GM18505 (cell line): ENCODE results near the gene CASZ1.

Source experiments
- ATAC-seq: cut with Tn5 transposase; IDR thresholded peaks from one replicate; pipeline ENCODE4 v1.9.1; 2021; ENCODE audit not compliant: unreplicated experiment
- POLR2A ChIP-seq: IDR thresholded peaks from 4 replicates; pipeline ENCODE4 v1.6.1; 2011; ENCODE audit warnings: borderline replicate concordance; ENCODE audit not compliant: insufficient read depth, insufficient read length; ENCODE audit errors: extremely low read depth

The CASZ1 gene

DNA sequence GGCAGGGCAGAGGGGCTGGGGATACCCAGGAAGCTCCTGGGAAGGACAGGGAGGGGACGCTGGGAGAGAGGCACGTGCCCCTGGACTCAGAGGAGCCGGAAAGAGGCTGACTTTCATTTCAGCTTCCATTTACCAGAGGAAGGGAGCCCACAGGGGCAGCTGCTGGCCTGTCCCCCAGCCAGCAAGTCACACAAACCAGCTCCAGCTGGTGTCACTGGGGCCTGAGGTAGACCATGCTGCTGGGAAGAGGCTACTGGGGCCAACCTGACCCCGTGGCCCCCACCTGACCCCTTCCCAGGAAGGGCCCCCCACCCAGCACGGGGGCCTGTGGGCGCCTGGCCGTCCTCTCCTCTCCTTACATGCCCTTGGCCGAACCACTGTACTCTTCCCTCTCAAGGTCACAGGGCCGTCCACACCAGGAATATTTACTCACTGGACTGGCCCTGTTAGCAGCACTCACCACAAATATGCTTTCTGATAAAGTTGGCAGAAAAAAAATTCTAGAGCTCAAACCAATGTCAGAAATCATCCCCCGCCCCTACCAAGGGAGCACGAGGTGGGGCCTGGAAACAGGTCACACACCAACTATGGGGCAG is 110.5 kb downstream of the CASZ1 start:
- no peak for TF ChIP-seq POLR2A
- no peak for ATAC-seq

DNA sequence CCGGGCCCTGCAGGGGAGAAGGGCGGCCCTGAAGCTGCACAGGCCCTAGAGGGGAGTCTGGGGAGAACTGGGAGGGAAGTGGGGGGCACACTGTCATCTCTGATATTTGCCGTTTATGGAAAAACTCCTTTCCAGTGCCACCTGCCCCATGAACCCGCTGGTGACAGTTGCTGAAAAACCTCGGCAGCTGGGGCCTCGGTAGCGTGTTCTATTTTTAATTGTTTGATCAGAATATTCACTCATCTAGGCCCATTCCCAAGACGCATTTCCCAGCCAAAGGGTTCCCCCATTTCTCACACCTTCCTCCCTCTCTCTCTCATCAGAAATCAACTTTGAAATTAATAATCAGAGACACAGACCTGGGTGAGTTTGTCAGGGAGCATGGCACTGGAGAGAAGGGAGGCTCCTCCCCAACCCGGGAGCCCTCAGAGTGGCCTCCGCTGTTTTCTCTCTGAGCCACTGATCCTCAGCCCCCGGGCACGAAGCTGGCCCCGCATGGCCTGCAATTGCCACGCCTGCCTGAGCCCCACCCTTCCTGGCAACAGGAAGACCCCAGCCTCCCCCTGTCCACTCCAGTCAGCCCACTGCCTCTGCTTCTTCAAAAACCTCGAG is 111.1 kb downstream of the CASZ1 start:
- no peak for ATAC-seq
- TF ChIP-seq POLR2A = no peak

DNA sequence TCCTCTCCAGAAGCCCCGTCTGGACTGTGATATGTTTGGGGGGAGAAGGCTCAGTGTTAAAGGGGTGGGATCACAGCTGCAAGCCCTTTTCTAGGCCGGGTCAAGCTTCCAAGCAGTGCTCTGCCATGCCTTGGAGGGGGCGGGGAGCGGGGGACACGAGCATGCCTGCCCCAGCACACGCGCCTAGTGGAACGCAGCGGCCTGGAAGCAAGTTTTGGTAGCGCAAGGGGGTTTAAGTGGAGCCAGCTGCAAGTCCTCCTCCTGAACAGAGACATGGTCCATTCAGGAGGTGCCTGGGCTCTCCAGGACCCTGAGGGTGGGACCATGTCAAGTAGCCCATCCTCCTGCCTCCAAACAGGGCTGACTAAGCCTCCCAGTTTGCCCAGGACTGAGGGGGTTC is 112.2 kb downstream of the CASZ1 start:
- no peak for ATAC-seq
- no peak for TF ChIP-seq POLR2A

DNA sequence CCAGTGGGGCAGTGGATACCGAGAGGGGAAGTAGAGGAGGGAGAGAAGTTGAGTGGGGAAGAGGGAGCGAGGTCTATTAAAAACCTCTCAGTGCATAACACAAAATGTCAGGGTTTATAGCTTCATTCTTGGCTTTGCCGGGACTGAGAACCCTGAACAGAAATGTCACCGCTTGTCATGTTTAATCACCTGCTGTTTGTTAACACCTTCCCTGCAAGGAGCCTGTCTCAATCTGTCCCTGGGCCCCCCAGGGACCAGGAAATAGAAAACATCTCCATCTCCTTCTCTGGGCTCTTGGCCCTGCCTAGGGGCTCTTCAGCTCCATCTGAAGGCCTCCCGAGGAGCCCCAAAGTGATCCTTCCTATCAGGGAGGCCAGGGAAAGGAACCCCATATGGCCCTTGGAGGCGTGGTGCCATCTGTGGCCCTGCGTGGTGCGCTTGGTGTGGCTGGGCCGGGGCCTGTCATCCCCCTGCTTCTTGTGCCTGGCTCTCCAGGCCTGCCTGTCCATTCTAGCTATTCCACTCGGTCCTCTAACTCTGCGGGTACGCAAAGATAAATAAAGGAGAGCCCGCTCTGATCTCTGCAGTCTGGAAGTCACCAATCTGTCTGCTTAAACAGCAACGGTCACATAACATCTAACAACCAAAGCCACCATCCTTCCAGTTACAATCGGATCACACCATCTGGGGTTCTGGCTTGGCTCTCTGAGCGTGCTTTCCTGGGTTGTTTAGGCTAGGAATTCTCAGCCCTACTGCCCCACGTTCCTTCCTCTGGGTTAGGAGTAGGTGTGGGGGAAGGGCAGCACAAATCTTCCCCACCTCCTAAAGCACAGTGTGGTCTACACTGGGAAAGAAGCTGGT is 113.8 kb downstream of the CASZ1 start:
- ATAC-seq = no peak
- TF ChIP-seq POLR2A = no peak

DNA sequence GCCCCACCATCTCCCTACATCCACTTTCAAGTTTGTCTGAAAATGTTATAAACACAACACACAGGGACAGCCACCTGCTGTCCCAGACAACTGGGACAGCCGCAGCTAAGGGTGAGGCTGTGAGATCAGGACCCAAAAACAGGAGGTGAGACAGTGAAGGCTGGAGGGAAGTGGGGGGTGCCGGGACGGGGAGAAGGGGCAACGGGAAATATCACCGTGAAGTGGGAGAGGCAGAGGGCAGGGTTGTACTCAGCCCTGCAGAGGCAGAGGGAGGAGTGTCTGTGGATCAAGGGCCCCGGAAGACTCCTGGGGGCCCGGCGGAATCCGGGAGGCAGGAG is 114.4 kb downstream of the CASZ1 start:
- no peak for ATAC-seq
- TF ChIP-seq POLR2A = no peak

DNA sequence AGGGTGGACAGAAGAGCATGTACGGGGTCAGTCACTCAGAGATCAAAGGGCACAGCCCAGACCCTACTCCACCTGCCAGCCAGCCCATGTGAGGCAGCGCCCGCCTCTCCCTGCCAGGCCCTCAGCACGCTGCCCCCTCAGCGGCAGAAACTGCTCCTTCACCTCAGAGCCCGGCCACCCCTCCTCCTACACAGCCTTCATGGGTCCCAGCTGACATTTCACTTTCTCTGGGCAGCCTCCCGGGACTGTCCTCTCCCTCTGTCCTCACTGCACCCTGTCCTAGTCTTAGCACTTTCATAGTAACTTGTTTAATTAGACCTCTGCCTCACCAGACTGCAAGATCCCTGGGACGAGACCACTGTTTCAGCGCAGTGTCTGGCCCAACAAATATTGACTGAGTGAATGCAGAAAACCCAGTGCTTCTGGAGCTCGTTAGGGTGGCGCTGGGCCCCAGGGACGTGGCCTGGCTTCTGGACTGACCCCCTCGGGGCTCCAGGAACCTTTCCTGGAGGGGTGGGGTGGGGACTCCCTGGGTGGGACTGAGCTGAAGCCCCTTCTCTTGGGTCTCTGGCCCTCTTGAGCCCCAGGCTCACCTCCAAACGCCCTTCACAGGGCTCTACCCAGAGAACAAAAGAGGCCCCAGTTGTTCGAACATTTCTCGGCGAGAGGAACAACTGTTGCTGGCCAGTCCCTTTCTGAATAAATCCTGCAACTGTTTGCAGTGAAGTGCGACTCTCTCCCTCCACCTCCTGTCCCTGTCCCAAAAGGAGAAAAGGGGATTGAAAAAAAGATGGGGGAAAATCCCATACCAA is 114.9 kb downstream of the CASZ1 start:
- ATAC-seq = no peak
- no peak for TF ChIP-seq POLR2A

DNA sequence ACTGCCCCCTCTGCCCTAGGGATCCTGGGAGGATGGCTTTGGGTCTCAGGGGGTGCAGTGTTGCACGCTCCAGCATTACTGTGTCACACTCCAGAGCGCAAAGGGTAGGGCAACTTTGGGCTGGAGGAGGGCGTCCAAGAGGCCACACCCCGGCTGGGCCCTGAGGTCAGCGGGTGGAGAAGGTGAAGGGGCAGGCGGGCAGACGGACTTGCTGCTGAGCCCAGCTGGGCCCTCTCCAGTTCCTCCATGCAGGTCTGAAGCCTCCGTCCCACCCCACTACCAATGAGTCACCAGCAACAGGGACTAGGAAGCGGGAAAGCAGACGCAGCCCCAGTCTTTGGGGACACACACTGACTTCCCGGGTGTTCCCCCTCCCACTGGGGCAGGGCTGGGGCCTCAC is 116.0 kb downstream of the CASZ1 start:
- ATAC-seq = no peak
- no peak for TF ChIP-seq POLR2A

DNA sequence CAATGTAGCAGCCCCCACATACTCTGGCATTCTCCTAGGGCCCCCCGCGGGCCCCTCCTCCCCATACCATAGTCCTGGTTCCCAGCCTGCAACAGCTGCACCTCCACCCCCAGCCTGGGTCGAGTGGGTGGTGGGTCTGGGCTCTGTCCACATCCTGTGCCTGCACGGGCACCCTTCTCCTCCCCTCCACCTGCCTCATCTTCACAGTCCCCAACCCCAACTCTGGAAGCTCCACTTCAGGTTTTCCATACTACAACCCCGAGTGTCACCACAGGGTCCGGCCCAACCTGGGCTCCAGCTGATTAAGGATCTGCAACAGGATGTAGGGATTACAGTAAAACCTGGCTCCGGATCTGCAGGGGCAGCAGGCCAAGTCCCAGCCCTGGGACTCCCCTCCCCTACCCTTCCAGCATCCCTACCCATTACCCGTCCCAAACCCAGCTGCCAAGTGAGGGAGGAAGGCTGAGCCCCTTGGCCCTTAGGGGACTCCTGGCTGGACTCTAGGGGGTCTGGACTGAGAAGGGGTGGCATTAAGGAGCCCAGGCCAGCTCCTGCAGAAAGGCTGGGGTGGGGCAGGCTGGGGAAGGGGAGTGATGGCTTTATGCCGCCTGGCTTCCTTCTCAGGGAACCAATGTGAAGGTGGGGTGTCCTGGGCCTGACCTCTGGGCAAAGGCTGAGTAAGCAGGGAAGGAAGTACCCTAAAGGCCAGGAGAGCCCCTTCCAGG is 116.8 kb downstream of the CASZ1 start:
- no peak for ATAC-seq
- no peak for TF ChIP-seq POLR2A

DNA sequence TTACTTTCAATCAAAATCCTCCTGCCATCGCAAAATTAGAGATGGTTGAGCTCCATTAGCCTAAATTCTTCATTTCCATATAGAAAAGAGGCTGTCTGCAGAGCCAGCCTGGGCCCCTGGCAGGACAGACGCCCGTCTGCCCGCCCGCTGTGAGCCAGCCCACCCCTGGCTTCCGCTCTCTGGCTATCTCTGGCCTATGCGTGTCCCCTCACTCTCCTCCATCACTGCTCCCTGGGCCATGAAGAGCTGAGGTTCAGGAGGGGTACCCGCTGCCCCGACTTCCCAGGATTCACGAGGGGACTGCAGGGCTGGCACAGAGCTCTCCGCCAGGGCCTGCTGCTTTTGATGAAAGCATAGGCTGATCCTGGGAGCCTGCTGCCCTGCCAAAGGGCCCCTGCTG is 117.6 kb downstream of the CASZ1 start:
- ATAC-seq = no peak
- no peak for TF ChIP-seq POLR2A

DNA sequence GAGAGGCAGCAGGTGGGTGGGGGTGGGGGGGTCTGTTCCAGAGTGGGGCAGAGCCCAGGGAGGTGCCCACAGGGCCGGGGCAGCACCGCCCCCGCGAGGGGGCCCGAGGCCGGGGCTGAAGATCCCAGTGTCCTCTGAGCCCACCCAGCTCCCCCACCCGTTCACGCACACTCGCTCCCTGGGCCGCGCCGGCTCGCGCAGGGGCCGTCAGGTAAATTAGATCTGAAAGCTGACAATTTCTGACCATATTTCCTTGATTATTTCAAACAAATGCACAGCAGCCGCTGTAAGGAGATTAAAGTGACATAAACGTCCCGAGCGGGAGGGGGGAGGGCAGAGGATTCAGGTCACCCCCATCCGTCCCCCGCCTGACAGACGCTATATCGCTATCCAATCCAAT is 118.0 kb downstream of the CASZ1 start:
- ATAC-seq = no peak

DNA sequence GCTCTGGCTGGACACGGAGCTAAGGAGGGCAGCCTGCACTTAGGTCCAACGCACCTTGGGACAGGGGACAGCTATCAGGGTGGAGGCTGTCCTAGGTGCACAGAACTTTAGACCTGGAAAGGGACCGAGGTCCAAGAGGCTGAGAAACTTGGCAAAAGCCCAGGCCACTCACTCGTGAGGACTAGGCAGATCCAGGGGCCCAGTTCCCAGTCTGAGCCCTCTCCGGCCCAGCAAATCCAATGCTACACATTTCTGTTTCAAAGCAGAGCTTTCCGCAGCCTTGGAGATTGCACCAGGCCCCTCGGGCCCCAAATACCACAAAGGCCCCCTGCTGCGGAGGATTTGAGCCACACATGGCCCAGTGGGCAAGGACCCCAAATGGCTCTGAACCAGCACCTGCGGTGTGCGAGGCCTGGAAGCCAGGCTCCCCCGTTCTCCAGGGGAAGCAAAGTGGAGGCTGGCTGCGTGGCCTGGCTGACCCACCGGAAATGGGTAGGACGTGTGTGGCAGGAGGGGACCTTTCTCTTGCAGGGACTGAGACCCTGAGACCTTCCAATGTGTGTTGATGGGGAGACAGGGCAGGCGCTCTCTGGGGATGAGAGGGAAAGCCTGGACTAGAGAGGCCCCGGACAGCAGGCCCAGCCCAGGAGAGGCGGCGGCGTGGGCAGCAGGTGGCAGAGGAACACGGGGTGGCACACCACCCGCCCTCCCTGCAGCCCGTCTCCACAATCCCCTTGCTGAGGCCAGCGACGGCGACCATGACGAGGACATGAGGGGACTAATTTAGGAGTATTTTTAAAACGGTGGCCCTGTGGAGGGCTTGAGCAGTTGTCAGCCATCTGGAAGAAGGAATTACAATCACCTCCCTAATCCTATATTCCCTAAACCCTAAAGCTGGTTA is 118.7 kb downstream of the CASZ1 start:
- TF ChIP-seq POLR2A = no peak
- ATAC-seq = no peak

More for the DNA sequence above, 118.0 kb downstream of the CASZ1 start:
- no peak for TF ChIP-seq POLR2A

DNA sequence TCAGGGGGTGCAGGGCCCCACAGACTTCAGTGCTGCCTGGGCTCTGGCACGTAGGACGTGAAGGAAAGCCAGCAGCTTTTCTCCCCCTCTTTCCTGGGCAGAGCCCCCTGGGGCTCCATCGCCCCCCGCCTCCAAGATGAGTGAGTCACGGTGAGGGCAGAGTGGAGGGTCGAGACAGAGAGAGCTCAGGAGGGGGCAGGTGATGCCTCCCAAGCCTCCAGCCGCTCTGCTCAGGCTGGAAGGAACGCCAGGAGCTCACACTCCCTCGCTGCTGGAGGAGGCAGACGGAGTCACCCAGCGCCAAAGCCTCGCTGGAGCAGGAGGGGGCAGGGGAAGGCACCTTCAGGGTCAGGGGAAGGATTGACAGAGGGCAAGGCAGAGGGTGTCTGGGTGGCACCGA is 119.5 kb downstream of the CASZ1 start:
- TF ChIP-seq POLR2A = no peak
- no peak for ATAC-seq
